Endothelial cell of umbilical vein (primary cell): Measurements from ENCODE around the gene MYO1F. TPM values are rescaled to one million over a fixed set of nuclear protein-coding genes. Genes with fewer than 3 reads are reported as not detected.

Source experiments
- BruUV-seq: library from RNA; stranded (reverse); fragments of 400-500 nt; replicated peaks from 2 replicates; lab custom pipeline; 2021; lab: Mats Ljungman, UMichigan
- CTCF ChIA-PET: fragments of 300-600, 350-600 bp; sonication (Branson Sonifier 250); formaldehyde crosslinking; loops from one replicate; lab custom pipeline; 2021; ENCODE audit warnings: antibody characterized with exemption, inconsistent platforms; lab: Charles Lee
- POLR2A ChIA-PET: fragments of 300-600, 350-600 bp; sonication (Branson Sonifier 250); formaldehyde crosslinking; loops from one replicate; lab custom pipeline; 2021; ENCODE audit warnings: antibody characterized with exemption, inconsistent platforms; lab: Charles Lee
- DNase-seq: peaks from one replicate; pipeline ENCODE4 v3.0.0-alpha.2; 2011; ENCODE audit warnings: low read depth, low spot score
- FAIRE-seq: peaks from 2 replicates; lab custom pipeline; 2011; peaks lifted over from hg19 to GRCh38; lab: Jason Lieb, UNC
- H2AFZ ChIP-seq: 2 replicates; pipeline ENCODE4 v1.6.0; 2012; ENCODE audit warnings: low read depth, low read length, control low read depth, inconsistent platforms
- H3K27ac ChIP-seq: 2 replicates; pipeline ENCODE4 v1.5.1; 2011; ENCODE audit warnings: low read depth, mild to moderate bottlenecking, control low read depth, low read length, moderate library complexity; ENCODE audit not compliant: insufficient read depth
- H3K27me3 ChIP-seq, 2 experiments: 2 replicates each; pipeline versions ENCODE4 v1.6.0 to v1.6.1; 2011; ENCODE audit warnings: low read length in 2 of 2, mixed read lengths in 1 of 2; ENCODE audit not compliant: control insufficient read depth in 2 of 2, insufficient read depth in 2 of 2
- H3K36me3 ChIP-seq, 2 experiments: 2 replicates in 1 of 2; 3 replicates in 1 of 2; pipeline ENCODE4 v1.5.1; 2011; ENCODE audit warnings: low read length in 2 of 2, mild to moderate bottlenecking in 1 of 2, moderate library complexity in 1 of 2; ENCODE audit not compliant: control insufficient read depth in 2 of 2, insufficient read depth in 2 of 2; ENCODE audit errors: extremely low read depth in 1 of 2
- H3K4me1 ChIP-seq: 3 replicates; pipeline ENCODE4 v1.5.1; 2011; ENCODE audit warnings: mild to moderate bottlenecking, low read length; ENCODE audit not compliant: control insufficient read depth, insufficient read depth; ENCODE audit errors: extremely low read depth
- H3K4me2 ChIP-seq: 2 replicates; pipeline ENCODE4 v1.6.1; 2011; ENCODE audit warnings: low read length, control low read depth, mixed read lengths; ENCODE audit not compliant: insufficient read depth
- H3K4me3 ChIP-seq, 3 experiments: fragments of 200-600 bp in 1 of 3; sonication (generic), shearing (Covaris generic) in 1 of 3; replicated peaks in 1 of 3; 2 replicates each; pipeline ENCODE4 v1.5.1; 2011 to 2016; ENCODE audit warnings: control low read depth in 3 of 3, low read length in 3 of 3, mild to moderate bottlenecking in 2 of 3, inconsistent platforms in 1 of 3, low read depth in 1 of 3, moderate library complexity in 1 of 3; ENCODE audit not compliant: insufficient read depth in 1 of 3
- H3K79me2 ChIP-seq: 2 replicates; pipeline ENCODE4 v1.6.0; 2012; ENCODE audit warnings: low read length, inconsistent platforms; ENCODE audit not compliant: control insufficient read depth, insufficient read depth
- H3K9ac ChIP-seq: replicated peaks from 2 replicates; pipeline ENCODE3; 2011; ENCODE audit warnings: low read length, control low read depth; ENCODE audit not compliant: insufficient read depth; ENCODE audit errors: extremely low read depth
- H3K9me1 ChIP-seq: replicated peaks from 3 replicates; pipeline ENCODE4 v1.6.0; 2011; ENCODE audit warnings: mild to moderate bottlenecking, low read length; ENCODE audit not compliant: control insufficient read depth, insufficient read depth; ENCODE audit errors: extremely low read depth
- H3K9me3 ChIP-seq: replicated peaks from 2 replicates; pipeline ENCODE4 v1.5.1; 2012; ENCODE audit warnings: low read length, inconsistent platforms; ENCODE audit not compliant: control insufficient read depth, insufficient read depth
- H4K20me1 ChIP-seq: replicated peaks from 2 replicates; pipeline ENCODE3; 2011; ENCODE audit warnings: mild to moderate bottlenecking, low read length; ENCODE audit not compliant: control insufficient read depth, insufficient read depth; ENCODE audit errors: extremely low read depth
- EZH2 ChIP-seq: IDR thresholded peaks from 2 replicates; pipeline ENCODE4 v1.6.1; 2012; ENCODE audit warnings: borderline replicate concordance, low read depth, mild to moderate bottlenecking, moderate library complexity, low read length, inconsistent platforms; ENCODE audit not compliant: severe bottlenecking
- FOS ChIP-seq: IDR thresholded peaks from 2 replicates; pipeline ENCODE4 v1.6.1; 2011; ENCODE audit warnings: mild to moderate bottlenecking, low read length, moderate library complexity, borderline replicate concordance; ENCODE audit not compliant: insufficient read depth
- GATA2 ChIP-seq: IDR thresholded peaks from 2 replicates; pipeline ENCODE4 v1.7.0; 2011; ENCODE audit warnings: low read depth, mild to moderate bottlenecking, moderate library complexity, mixed read lengths, low read length; ENCODE audit not compliant: insufficient read length, insufficient read depth
- JUN ChIP-seq: IDR thresholded peaks from 2 replicates; pipeline ENCODE4 v1.6.1; 2011; ENCODE audit warnings: borderline replicate concordance, low read depth; ENCODE audit not compliant: insufficient read length, insufficient read depth
- MYC ChIP-seq: IDR thresholded peaks from one replicate; pipeline ENCODE4 v1.6.1; 2011; ENCODE audit warnings: mild to moderate bottlenecking, low read depth, low read length
- POLR2A ChIP-seq: IDR thresholded peaks from 2 replicates; pipeline ENCODE4 v1.6.1; 2012; ENCODE audit warnings: low read depth, mild to moderate bottlenecking, control low read depth, low read length
- POLR2AphosphoS5 ChIP-seq: IDR thresholded peaks from 2 replicates; pipeline ENCODE4 v1.6.1; 2012; ENCODE audit warnings: low read depth, mild to moderate bottlenecking, control low read depth, low read length, moderate library complexity; ENCODE audit not compliant: insufficient read depth
- dilution Hi-C: fragments of 300-500 bp; cut with MboI; formaldehyde crosslinking; loops from one replicate; pipeline ENCODE4 v1.15.0; 2019; ENCODE audit warnings: low sequenced_read_pairs; ENCODE audit not compliant: extremely low pct_ligation_motif_present
- intact Hi-C: fragments of 100-400 bp; cut with micrococcal nuclease; formaldehyde crosslinking; loops from one replicate; pipeline ENCODE4 v1.10.0; 2022
- polyA plus RNA-seq, 4 experiments: library from polyadenylated mRNA; depleted of rRNA in 3 of 4; stranded (reverse) in 3 of 4; unstranded in 1 of 4; fragments of >200 nt; gene quantifications; 2 replicates each; pipeline versions ENCODE4 v1.2.1 to v1.2.3, GENCODE V29; 2011 to 2012; ENCODE audit warnings: missing spikeins in 1 of 4
- total RNA-seq: library from RNA; stranded (reverse); gene quantifications from 2 replicates; pipeline ENCODE4 v1.2.3, GENCODE V29; 2021
- TF ChIP-seq, protein P1 (sequence below): IDR thresholded peaks from 2 replicates; pipeline ENCODE4 v1.6.1; 2011; ENCODE audit not compliant: insufficient read depth, insufficient read length
- TF ChIP-seq, protein P2 (sequence below), 2 donors: IDR thresholded peaks; 1 replicate in 1 of 2; 2 replicates in 1 of 2; pipeline ENCODE4 v1.5.1; 2011; ENCODE audit warnings: low read length in 2 of 2, mild to moderate bottlenecking in 2 of 2, moderate library complexity in 2 of 2, control low read depth in 1 of 2, inconsistent platforms in 1 of 2, low read depth in 1 of 2; ENCODE audit not compliant: insufficient read depth in 1 of 2; ENCODE audit errors: extremely low read depth in 1 of 2

MYO1F gene
- total and polyA plus RNA-seq, 2 donors (not counting 3 experiments of a cell fraction or from before 2014, with no cell fraction given), result 0.22 to 0.39 TPM

DNA sequence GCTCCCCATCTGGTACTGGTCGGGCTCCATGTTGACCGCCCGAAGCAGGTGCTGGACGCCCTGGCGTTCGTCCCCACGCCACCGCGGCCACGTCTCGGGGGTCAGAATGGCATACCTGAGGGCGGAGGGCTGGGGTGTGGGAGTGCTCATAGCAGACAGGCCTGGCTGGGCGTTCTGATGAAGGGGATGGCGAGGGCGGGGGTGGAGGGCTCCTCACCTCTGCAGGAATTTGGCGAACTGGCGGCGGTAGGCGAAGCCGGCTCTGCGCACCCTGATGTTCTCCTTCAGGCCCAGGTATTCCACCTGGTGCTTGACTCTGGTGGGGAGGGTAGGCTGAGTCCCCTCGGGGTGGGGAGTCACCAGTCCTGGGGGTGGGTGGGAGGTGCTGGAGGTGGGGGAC lies 41.0 kb downstream of the MYO1F start:
- no peak overlapping the region for H3K9ac ChIP-seq
- H3K36me3 ChIP-seq, result no peaks in the 10 kb centered on the region
- no peak for FAIRE-seq
- no peaks in the 10 kb centered on the region for H3K27me3 ChIP-seq
- no peak for TF ChIP-seq FOS
- H3K4me1 ChIP-seq, result no peaks in the 10 kb centered on the region
- CTCF ChIA-PET, result no interaction called here
- no peak overlapping the region for H3K27ac ChIP-seq
- no peak overlapping the region for H3K4me3 ChIP-seq
- POLR2A ChIA-PET, result no interaction called here
- no peaks in the 10 kb centered on the region for H4K20me1 ChIP-seq
- H3K79me2 ChIP-seq, result no peaks in the 10 kb centered on the region
- no peak for DNase-seq
- dilution Hi-C loops (no loop called here), intact Hi-C loops (no loop called here)
- H3K4me2 ChIP-seq, result no peak overlapping the region
- no peak overlapping the region for H2AFZ ChIP-seq
- H3K9me3 ChIP-seq, result no peaks in the 10 kb centered on the region
- no peaks in the 10 kb centered on the region for H3K9me1 ChIP-seq
- no TSS peak for BruUV-seq

DNA sequence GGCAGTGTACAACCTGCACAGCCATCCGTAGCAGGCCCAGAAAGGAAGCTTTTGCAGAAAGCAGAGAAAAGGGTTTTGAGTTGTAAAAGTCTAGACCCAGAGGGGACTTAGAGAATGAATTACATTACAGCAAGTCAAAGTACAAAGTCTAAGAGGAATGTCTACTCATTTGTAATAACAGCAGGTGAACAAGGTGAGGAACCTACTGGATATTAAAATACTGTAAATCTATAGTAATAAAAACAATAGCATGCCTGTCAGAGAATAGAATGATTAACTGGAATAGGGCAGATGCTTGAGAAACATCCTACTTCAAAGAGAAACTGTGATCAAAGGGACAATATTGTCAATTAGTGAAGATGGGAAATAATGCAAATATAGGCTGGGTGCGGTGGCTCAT lies 45.0 kb downstream of the MYO1F start:
- intact Hi-C loops, result no loop called here
- Histone ChIP-seq H2AFZ (no peak overlapping the region), H3K9me3 (no peaks in the 10 kb centered on the region), H3K9ac (no peak overlapping the region), H3K4me1 (no peaks in the 10 kb centered on the region), H3K36me3 (no peaks in the 10 kb centered on the region), H3K27ac (no peak overlapping the region), H4K20me1 (no peaks in the 10 kb centered on the region), H3K4me3 (no peak overlapping the region), H3K27me3 (no peaks in the 10 kb centered on the region), H3K4me2 (no peak overlapping the region), H3K79me2 (no peaks in the 10 kb centered on the region), H3K9me1 (no peaks in the 10 kb centered on the region)
- POLR2A ChIA-PET, result no interaction called here
- no TSS peak for BruUV-seq
- CTCF ChIA-PET, result no interaction called here
- DNase-seq (no peak), FAIRE-seq (no peak)
- dilution Hi-C loops, result no loop called here
- no peak for TF ChIP-seq GATA2
- no peak for TF ChIP-seq POLR2AphosphoS5
- TF ChIP-seq POLR2A, result no peak
- TF ChIP-seq, protein P1, sequence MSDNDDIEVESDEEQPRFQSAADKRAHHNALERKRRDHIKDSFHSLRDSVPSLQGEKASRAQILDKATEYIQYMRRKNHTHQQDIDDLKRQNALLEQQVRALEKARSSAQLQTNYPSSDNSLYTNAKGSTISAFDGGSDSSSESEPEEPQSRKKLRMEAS, result no peak
- no peak for TF ChIP-seq FOS
- TF ChIP-seq EZH2, result no peak
- TF ChIP-seq, protein P2, sequence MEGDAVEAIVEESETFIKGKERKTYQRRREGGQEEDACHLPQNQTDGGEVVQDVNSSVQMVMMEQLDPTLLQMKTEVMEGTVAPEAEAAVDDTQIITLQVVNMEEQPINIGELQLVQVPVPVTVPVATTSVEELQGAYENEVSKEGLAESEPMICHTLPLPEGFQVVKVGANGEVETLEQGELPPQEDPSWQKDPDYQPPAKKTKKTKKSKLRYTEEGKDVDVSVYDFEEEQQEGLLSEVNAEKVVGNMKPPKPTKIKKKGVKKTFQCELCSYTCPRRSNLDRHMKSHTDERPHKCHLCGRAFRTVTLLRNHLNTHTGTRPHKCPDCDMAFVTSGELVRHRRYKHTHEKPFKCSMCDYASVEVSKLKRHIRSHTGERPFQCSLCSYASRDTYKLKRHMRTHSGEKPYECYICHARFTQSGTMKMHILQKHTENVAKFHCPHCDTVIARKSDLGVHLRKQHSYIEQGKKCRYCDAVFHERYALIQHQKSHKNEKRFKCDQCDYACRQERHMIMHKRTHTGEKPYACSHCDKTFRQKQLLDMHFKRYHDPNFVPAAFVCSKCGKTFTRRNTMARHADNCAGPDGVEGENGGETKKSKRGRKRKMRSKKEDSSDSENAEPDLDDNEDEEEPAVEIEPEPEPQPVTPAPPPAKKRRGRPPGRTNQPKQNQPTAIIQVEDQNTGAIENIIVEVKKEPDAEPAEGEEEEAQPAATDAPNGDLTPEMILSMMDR (IDR thresholded peaks at IDR 0.05; ENCODE audit: extremely low read depth in 1 of 2, insufficient read depth in 1 of 2, low read depth in 1 of 2, low read length in 2 of 2), result no peak
- no peak for TF ChIP-seq JUN
- TF ChIP-seq MYC, result no peak
